GM18511 (cell line): ENCODE data around the gene RTL10.

Experiments used
- ATAC-seq: cut with Tn5 transposase; IDR thresholded peaks from one replicate; pipeline ENCODE4 v1.9.1; 2021; ENCODE audit warnings: mild to moderate bottlenecking, moderate library complexity; ENCODE audit not compliant: unreplicated experiment

The RTL10 gene

DNA sequence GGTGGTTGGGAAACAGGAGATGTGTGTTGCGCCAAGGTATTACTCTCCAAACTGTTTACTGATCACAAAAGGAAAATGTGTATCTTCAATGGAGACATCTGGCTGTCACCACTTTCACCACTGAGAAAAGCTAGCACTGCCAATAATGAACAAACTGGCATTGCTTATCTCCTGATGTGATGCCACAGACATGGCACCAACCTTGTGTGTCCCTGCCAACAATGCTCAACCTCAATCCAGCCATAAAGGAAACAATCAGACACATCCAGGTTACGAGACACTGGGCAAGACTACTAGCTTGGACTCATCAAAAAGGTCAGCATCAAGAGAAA lies 28.1 kb downstream of the RTL10 start:
- no peak for ATAC-seq

DNA sequence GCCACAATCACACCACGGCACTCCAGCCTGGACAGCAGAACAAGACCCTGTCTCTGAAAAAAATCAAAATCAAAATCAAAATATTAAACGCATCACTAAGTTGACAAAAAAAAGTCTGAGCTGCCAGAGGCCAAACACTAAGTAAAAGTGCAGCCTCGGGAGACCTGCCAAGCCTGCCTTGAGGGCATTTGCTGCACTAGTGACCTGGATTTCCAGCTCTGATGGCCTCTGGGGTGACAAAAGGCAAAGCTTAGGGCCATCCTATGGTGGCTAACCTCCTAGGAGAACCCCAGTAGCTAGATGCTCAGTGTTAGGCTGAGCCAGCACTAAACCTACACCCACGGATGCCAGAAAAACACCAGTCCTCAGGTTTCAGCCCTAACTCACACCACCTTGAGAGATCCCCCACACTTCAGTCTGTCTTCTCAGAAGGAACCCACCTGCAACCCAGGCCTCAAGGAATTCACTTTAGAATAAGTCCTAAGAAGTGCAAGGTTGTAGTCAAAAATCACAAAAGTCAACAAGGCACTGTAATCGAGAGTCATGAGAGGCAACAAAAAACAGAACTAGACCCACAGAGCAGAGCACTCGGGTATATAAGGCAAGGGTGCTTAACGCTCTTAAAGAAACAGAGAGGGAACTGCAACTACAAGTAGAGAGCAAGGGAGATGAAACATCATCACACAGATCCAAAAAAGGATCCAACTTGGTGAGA lies 28.6 kb downstream of the RTL10 start:
- ATAC-seq = no peak

- no peak for ATAC-seq
Measured at GRCh38 chr22:19824926-19825339, 29.7 kb downstream of the RTL10 start.

DNA sequence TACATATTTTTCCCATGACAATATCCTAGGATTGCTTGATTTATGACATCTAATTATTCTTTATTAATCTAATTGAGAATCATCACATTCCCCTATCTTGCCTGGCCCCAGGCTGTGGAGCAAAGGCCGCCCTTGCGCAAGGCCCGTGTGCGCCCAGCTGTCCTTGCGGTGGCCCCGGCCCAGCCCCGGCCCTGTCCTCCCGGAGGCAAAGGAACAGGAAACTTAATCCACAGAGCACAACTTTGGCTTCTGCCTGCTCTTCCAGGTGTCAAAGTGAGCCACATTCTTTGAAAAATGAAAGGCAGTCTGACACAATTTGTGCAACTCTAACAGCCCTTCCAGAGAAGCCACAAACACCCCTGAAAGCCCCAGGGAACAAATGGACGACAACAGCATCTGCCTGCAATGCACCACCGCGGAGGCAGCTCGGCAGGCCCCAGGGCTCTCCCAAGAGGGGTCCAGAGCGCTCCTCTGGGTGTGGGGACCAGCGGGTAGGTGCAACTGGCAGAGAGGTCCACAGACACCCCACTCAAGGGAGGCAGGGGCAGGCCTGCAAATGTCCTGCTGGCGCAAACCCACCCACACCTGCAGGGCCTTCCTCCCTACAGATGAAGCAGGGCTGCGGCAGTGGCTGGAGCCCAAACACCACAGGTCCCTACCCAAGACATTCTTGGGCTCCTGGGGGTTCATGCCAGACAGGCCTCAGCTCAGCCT lies 30.3 kb downstream of the RTL10 start:
- ATAC-seq = no peak

- no peak for ATAC-seq
Measured at GRCh38 chr22:19823902-19824211, 30.8 kb downstream of the RTL10 start.

GRCh38 chr22:19823191-19823901 lies 31.3 kb downstream of the RTL10 start:
- ATAC-seq = no peak

- ATAC-seq = no peak
Measured at GRCh38 chr22:19822301-19823117, 32.2 kb downstream of the RTL10 start.

- no peak for ATAC-seq
Measured at GRCh38 chr22:19821523-19822300, 33.0 kb downstream of the RTL10 start.

DNA sequence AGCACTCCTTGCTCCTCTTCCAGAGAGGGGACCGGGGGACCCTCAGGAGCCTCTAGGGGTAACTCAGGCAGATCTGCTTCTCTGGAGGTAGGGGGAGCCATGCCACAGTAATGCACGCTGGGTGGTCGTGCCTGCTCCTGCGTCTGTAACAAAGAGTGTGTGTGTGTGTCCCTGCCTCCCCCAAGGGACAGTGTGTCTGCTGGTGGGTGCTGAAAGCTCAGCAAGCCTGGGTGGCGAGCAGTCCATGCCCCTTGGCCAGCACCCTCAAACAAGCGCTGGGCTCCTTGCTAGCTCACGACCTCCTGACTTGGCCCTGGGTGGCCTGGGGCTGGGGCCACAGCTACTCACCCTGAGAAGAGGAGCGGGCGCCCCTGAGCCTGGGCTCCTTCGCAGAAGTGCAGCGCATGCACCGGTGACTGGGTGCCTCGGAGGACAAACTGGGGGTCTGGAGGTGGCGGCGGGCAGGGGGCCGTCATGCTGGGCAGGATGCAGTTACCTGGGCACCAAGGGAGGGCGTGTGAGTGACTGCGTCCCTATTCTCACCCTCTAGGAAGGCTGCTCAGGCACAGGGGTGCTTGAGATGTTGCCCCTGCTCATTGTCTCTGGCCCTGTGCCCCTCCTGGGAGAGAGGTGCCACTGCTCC lies 33.7 kb downstream of the RTL10 start:
- no peak for ATAC-seq

DNA sequence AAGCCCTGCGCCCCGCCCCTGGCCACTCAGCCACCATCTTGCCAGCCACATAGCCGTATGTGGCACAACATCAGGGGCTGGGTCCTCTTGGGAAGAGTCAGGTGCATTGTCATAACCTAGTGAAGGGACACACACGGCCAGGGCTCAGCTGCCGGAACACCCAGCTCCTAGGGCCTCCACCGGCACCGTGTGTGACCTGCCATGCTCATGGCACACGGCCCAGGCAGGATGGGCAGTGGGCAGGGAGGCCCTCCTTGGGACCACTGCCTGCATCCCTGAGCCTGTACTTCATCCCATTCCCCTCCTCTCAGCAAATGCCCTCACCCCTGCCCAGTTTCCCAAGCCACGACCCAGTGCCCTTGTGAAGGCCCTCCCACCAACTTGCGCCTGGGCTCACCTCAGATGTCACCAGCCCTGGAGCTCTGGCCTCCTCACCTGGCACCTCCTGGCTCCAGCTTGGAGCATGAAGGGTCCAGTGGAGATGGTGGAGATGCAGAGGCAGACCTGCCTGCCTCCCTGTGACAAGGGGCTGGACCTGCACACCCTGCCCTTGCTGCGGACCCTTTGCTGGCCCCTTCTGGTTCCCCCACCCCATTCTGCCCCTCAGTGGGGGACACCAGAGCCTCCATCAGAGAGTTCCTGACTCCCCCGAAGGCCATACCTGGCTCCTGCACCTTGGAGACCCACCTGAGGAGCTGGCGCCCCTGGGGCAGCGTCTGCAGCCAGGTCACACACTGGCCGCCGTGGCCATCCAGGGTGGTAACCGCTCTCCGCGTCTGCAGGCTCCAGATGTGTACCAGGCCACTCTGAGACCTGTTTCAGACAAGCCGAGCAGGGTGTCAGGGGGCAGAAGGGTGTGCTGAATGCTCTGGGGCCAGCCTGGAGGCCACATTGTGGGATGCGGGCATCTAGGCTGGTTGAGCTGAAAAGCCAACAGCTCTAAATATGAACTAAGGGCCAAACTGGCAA lies 34.5 kb downstream of the RTL10 start:
- no peak for ATAC-seq

GRCh38 chr22:19819208-19819910 lies 35.3 kb downstream of the RTL10 start:
- no peak for ATAC-seq

DNA sequence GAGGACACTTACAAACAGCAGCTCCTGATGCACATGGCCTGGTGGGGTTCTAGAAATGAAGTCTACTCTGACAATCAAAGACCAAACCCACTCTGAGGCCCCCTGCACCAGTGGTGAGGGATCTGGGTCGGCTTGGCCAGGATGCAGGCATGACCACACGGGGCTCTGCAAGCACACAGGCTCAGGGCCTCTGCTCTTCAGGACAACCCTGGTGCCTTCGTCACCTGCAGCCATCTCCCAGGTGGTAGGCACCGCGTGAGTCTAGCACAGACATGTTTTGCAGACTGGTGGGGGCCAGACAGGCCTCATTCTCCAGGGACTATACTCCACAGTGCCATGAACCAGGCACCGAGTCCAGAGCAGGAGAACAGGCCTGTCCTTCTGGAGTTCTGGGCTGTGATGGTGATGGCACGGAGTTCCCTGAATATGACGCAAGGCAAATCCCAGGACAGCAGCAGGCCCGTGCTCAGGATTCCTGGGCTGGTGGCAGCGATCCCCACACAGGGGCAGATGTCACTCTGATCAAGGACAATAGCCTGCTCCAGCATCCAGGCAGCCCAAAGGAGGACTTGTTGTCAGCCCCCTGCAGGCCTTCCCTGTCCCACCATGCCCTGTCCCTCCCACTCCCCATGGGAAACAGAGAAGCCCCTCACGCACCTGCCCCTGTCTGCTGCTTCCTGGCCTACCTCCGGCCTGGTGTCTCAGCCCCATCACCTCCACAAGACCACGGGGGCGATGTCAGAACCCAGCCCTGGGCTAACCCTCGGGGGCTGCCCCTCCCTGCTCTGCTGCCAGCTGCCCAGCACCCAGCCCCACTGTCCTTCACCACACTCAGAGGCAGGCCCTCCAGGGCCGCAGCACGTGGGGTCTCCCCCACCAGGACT lies 36.1 kb downstream of the RTL10 start:
- ATAC-seq = no peak

GRCh38 chr22:19816372-19817119 lies 38.1 kb downstream of the RTL10 start:
- ATAC-seq = no peak

DNA sequence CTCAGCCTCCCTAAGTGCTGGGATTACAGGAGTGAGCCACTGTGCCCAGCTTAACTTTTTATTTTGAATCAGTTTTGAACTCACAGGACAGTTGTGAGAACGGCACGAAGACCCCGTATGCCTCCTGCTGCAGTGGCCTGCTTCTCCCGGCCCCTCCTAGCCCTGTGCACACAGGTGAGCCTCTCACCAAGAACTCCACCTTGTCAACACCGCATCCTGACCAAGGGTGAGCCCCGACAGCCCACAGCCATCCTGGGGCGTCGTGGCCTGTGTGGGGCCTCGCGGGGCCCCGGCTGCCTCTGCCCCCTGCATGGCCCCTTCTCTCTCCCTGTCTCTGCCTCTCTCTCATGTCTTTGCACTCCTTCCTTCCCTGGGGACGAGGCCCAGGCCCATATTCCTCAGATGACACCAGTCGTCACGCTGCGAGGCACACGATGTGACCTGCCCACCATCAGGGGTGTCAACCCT lies 38.8 kb downstream of the RTL10 start:
- no peak for ATAC-seq

GRCh38 chr22:19815093-19815822 lies 39.4 kb downstream of the RTL10 start:
- ATAC-seq = no peak

- ATAC-seq = no peak
Measured at GRCh38 chr22:19814428-19814827, 40.2 kb downstream of the RTL10 start.
